HepG2 (cell line): ENCODE measurements around the gene CPAMD8. TPM values are rescaled to one million over a fixed set of nuclear protein-coding genes. Genes with fewer than 3 reads are reported as not detected.
A peak's percentile ranks its signal among the peaks of the same experiment; 100 is the strongest.
"Not testable (repeated sequence)": the region's sequence is repeated elsewhere in the genome, so short reads cannot be mapped to it uniquely, and the experiment has no call there.

Source experiments
- ATAC-seq: fragments of 200-7000 bp; cut with Tn5 transposase; 3 replicates; pipeline ENCODE4 v1.9.1; 2020; ENCODE audit warnings: mild to moderate bottlenecking, moderate library complexity
- BruUV-seq: library from RNA; stranded (reverse); fragments of 400-500 nt; replicated peaks from 2 replicates; lab custom pipeline; 2021; lab: Mats Ljungman, UMichigan
- CTCF ChIA-PET: fragments of 300-600 bp; formaldehyde crosslinking; extraction: SDS; loops from one replicate; lab custom pipeline; 2021; ENCODE audit warnings: low total read pairs, inconsistent platforms, low intra/inter-chr PET ratio; lab: Yijun Ruan, JAX
- POLR2A ChIA-PET: fragments of 350-600 bp; sonication (Branson Sonifier 250); formaldehyde crosslinking; loops from one replicate; lab custom pipeline; 2020; ENCODE audit warnings: antibody characterized with exemption, inconsistent platforms; lab: Yijun Ruan, JAX
- DNase-seq: peaks from one replicate; pipeline ENCODE4 v3.0.0-alpha.2; 2015; ENCODE audit warnings: low spot score
- FAIRE-seq: peaks from 3 replicates; lab custom pipeline; 2011; peaks lifted over from hg19 to GRCh38; lab: Jason Lieb, UNC
- H2AFZ ChIP-seq: one replicate; pipeline ENCODE4 v1.6.1; 2011; ENCODE audit warnings: low read length, inconsistent platforms
- H3K27ac ChIP-seq: fragments of 300-600 bp; 3 replicates; pipeline ENCODE4 v1.8.0; 2011; ENCODE audit warnings: mixed run types, mild to moderate bottlenecking, mixed read lengths, low read length, inconsistent platforms; ENCODE audit not compliant: insufficient read depth; ENCODE audit errors: extremely low read length
- H3K27me3 ChIP-seq, 2 experiments: fragments of 200-600 bp in 1 of 2; 2 replicates in 1 of 2; 3 replicates in 1 of 2; pipeline versions ENCODE4 v1.6.0 to v1.8.0; 2011; ENCODE audit warnings: low read length in 2 of 2, mild to moderate bottlenecking in 2 of 2, moderate library complexity in 2 of 2, inconsistent platforms in 1 of 2; ENCODE audit not compliant: insufficient read depth in 2 of 2, control insufficient read depth in 1 of 2
- H3K36me3 ChIP-seq, 2 experiments: fragments of 200-600 bp in 1 of 2; replicated peaks in 1 of 2; 2 replicates in 1 of 2; 3 replicates in 1 of 2; pipeline versions ENCODE4 v1.5.1 to v1.8.0; 2011; ENCODE audit warnings: low read length in 2 of 2, inconsistent platforms in 1 of 2; ENCODE audit not compliant: insufficient read depth in 2 of 2, control insufficient read depth in 1 of 2
- H3K4me1 ChIP-seq: 2 replicates; pipeline ENCODE4 v1.5.1; 2012; ENCODE audit warnings: low read length, inconsistent platforms; ENCODE audit not compliant: insufficient read depth
- H3K4me2 ChIP-seq: 2 replicates; pipeline ENCODE4 v1.6.0; 2011; ENCODE audit warnings: low read depth, low read length, inconsistent platforms
- H3K4me3 ChIP-seq, 3 experiments: fragments of 200-600 bp in 1 of 3; sonication (generic), shearing (Covaris generic) in 1 of 3; replicated peaks in 1 of 3; 2 replicates each; pipeline ENCODE4 v1.5.1; 2011 to 2016; ENCODE audit warnings: low read length in 3 of 3, inconsistent platforms in 2 of 3, low read depth in 2 of 3, mild to moderate bottlenecking in 2 of 3, control low read depth in 1 of 3, mixed read lengths in 1 of 3; ENCODE audit not compliant: insufficient read depth in 1 of 3
- H3K79me2 ChIP-seq: one replicate; pipeline ENCODE4 v1.6.1; 2011; ENCODE audit warnings: low read length, inconsistent platforms; ENCODE audit not compliant: insufficient read depth
- H3K9ac ChIP-seq: 2 replicates; pipeline ENCODE4 v1.6.0; 2011; ENCODE audit warnings: mild to moderate bottlenecking, low read depth, low read length, inconsistent platforms; ENCODE audit not compliant: insufficient read depth
- H3K9me3 ChIP-seq: 2 replicates; pipeline ENCODE4 v1.5.1; 2012; ENCODE audit warnings: mild to moderate bottlenecking, low read length
- H4K20me1 ChIP-seq: 2 replicates; pipeline ENCODE4 v1.6.0; 2011; ENCODE audit warnings: inconsistent platforms, mild to moderate bottlenecking, low read length, moderate library complexity; ENCODE audit not compliant: insufficient read depth
- KLF6 ChIP-seq: IDR thresholded peaks from 2 replicates; pipeline ENCODE4 v1.8.0; 2016; ENCODE audit warnings: missing biosample characterization, missing genetic modification reagents
- ZBTB37 ChIP-seq: sonication (generic); formaldehyde crosslinking; IDR thresholded peaks from 2 replicates; pipeline ENCODE4 v1.4.0; 2020; ENCODE audit warnings: mild to moderate bottlenecking, missing genetic modification reagents
- ZBTB4 ChIP-seq: sonication (generic); formaldehyde crosslinking; IDR thresholded peaks from 2 replicates; pipeline ENCODE4 v1.4.0; 2020; ENCODE audit warnings: missing genetic modification reagents, mild to moderate bottlenecking, borderline replicate concordance
- ZFX ChIP-seq: sonication (generic); formaldehyde crosslinking; IDR thresholded peaks from 2 replicates; pipeline ENCODE4 v1.4.0; 2020; ENCODE audit warnings: mild to moderate bottlenecking, low read depth, missing genetic modification reagents, moderate library complexity
- ZNF121 ChIP-seq: sonication (generic); formaldehyde crosslinking; IDR thresholded peaks from 2 replicates; pipeline ENCODE4 v1.5.0; 2020; ENCODE audit warnings: mild to moderate bottlenecking, missing genetic modification reagents
- ZNF343 ChIP-seq: sonication (generic); formaldehyde crosslinking; IDR thresholded peaks from 2 replicates; pipeline ENCODE4 v1.4.0; 2020; ENCODE audit warnings: mild to moderate bottlenecking, missing genetic modification reagents
- ZNF761 ChIP-seq: sonication (generic); formaldehyde crosslinking; conservative IDR thresholded peaks from 2 replicates; pipeline ENCODE4 v1.4.0; 2020; ENCODE audit warnings: mild to moderate bottlenecking, missing genetic modification reagents
- WGBS: methylation state at CpG from one replicate; pipeline ENCODE4 v1.1.6; 2017; ENCODE audit warnings: low lambda C conversion rate; 5-methylcytosine and 5-hydroxymethylcytosine counted together
- in situ Hi-C: cut with HindIII; loops from 2 replicates; pipeline ENCODE4 v1.10.0; 2017; ENCODE audit warnings: low pct_unique_long_range_greater_than_20kb; ENCODE audit not compliant: extremely low pct_ligation_motif_present
- intact Hi-C: fragments of 100-400 bp; cut with micrococcal nuclease; formaldehyde crosslinking; loops from one replicate; pipeline ENCODE4 v1.10.0; 2022; ENCODE audit not compliant: unreplicated experiment
- polyA plus RNA-seq, 8 experiments: library from polyadenylated mRNA; depleted of rRNA in 3 of 8; stranded (reverse) in 7 of 8; unstranded in 1 of 8; fragments of >200 nt; fragmentation: Illumina TruSeq in 4 of 8; extraction: Trizol in 4 of 8; gene quantifications; 2 replicates each; pipeline versions ENCODE4 v1.2.1 to v1.2.3, GENCODE V29; 2011 to 2016; ENCODE audit warnings: low read depth in 4 of 8, missing spikeins in 1 of 8, mixed read lengths in 1 of 8; ENCODE audit not compliant: insufficient read depth in 1 of 8
- total RNA-seq, 5 experiments: library from RNA; depleted of rRNA; stranded (reverse); fragments of >200 nt; fragmentation: Illumina TruSeq; extraction: Trizol; gene quantifications; 2 replicates each; pipeline ENCODE4 v1.2.3, GENCODE V29; 2016; ENCODE audit warnings: low read depth in 1 of 5

The CPAMD8 gene
- total and polyA plus RNA-seq, 2 of the 13 experiments (the other 11 are each of a cell fraction or from before 2014, with no cell fraction given) = 0.29 to 0.34 TPM

GRCh38 chr19:16874978-16875299, 151.7 kb downstream of the CPAMD8 start:
- peaks cover 19 to 53% of the 10 kb centered on the region in 2 experiments; a peak in 4 of 5 replicates for H3K36me3 ChIP-seq
- H3K4me1 ChIP-seq, POLR2A ChIA-PET, CTCF ChIA-PET, H4K20me1 ChIP-seq, H2AFZ ChIP-seq, H3K9ac ChIP-seq, H3K4me3 ChIP-seq, H3K27me3 ChIP-seq, H3K79me2 ChIP-seq, H3K9me3 ChIP-seq, BruUV-seq, ATAC-seq, H3K4me2 ChIP-seq, DNase-seq, intact Hi-C loops, H3K27ac ChIP-seq, in situ Hi-C loops, FAIRE-seq: not testable (repeated sequence)

- Histone ChIP-seq H2AFZ (no peak overlapping the region), H3K4me2 (no peak overlapping the region), H3K79me2 (peaks cover 8% of the 10 kb centered on the region), H3K27me3 (no peaks in the 10 kb centered on the region), H4K20me1 (no peaks in the 10 kb centered on the region), H3K27ac (no peak overlapping the region), H3K4me3 (no peak overlapping the region), H3K9ac (no peak overlapping the region), H3K36me3 (peaks cover 22 to 55% of the 10 kb centered on the region in 2 experiments; a peak in 4 of 5 replicates), H3K4me1 (no peaks in the 10 kb centered on the region), H3K9me3 (no peaks in the 10 kb centered on the region)
- no peak for ATAC-seq
- intact Hi-C loops = no loop called here
- in situ Hi-C loops = no loop called here
- CTCF ChIA-PET = no interaction called here
- peak; percentile 56 for FAIRE-seq
- TF ChIP-seq ZNF343 (no peak), ZBTB4 (CRISPR knock-in tag) (no peak), ZFX (CRISPR knock-in tag) (no peak), ZNF121 (CRISPR knock-in tag) (no peak), ZBTB37 (CRISPR knock-in tag) (0 out of 2 replicates have a peak, but pooled peaks have one; percentile 28), ZNF761 (CRISPR knock-in tag) (no peak), KLF6 (CRISPR knock-in tag) (no peak)
- POLR2A ChIA-PET = no interaction called here
- no TSS peak for BruUV-seq
- no peak for DNase-seq
- WGBS = 86% methylated on average over 1 of the region's 1 CpG
Measured at GRCh38 chr19:16874250-16874977, 152.2 kb downstream of the CPAMD8 start.
